Stimulated activated CD8-positive, alpha-beta memory T cell treated with anti-CD3 and anti-CD28 coated beads, Interleukin-12 subunit alpha, Interleukin-12 subunit beta, amount 100 ng/mL, for 24 hours (primary cell): Measurements from ENCODE around the gene RAD51B.
A peak's percentile ranks its signal among the peaks of the same experiment; 100 is the strongest.
"Not testable (repeated sequence)": the region's sequence is repeated elsewhere in the genome, so short reads cannot be mapped to it uniquely, and the experiment has no call there.

ENCODE experiments used
- DNase-seq: peaks from one replicate; pipeline ENCODE4 v3.0.0-alpha.2; 2020; ENCODE audit errors: extremely low read depth

Gene RAD51B

DNA sequence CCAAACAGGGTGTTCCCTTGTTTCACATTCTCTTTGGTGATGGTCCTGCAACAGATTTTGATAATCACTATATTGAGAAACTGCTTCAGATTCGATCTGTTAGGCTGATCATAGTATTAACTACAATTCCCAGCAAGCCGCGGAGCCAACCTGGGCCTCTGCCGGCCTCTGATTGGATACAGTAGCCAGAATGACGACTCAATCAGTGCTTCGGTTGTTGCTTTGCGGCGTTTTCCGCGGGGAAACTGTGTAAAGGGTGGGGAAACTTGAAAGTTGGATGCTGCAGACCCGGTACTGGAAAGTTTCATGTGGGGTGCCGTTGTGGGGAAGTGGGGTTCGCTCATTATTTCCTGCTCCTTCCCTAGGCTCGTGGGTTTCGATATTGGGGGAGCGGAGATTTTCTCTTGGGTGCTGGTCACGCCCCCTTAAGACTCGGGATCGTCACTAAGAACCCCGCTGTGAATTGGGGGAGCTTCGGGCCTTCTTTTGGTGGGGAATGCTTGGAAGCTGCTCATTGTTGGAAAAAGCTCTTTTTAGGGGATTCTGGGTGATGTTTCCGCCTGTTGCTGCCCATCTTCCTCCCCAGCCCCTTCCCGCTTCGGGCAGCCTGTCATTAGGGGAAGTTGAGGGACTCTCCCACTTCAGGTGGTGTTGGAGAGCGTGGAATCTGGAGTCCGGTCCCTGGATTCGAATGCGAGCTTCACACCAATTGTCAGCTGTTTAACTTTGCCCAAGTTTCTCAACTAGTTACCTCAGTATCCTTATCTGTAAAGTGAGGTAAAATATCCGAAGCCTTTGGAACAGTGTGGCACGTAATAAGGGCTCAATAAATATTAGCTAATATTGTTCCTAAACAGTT is at the start of gene RAD51B:
Gene RAD51B, plus strand, starts transcription at position 217 of the 859 bp plus-strand sequence.
- DNase-seq = peak; percentile 58

- no peak for DNase-seq
Measured at GRCh38 chr14:67773844-67774377, 45.7 kb upstream of the RAD51B start.

- no peak for DNase-seq
Measured at GRCh38 chr14:67776653-67777322, 42.8 kb upstream of the RAD51B start.

- no peak for DNase-seq
Measured at GRCh38 chr14:67778792-67779191, 40.8 kb upstream of the RAD51B start.

- no peak for DNase-seq
Measured at GRCh38 chr14:67782090-67782489, 37.5 kb upstream of the RAD51B start.

DNA sequence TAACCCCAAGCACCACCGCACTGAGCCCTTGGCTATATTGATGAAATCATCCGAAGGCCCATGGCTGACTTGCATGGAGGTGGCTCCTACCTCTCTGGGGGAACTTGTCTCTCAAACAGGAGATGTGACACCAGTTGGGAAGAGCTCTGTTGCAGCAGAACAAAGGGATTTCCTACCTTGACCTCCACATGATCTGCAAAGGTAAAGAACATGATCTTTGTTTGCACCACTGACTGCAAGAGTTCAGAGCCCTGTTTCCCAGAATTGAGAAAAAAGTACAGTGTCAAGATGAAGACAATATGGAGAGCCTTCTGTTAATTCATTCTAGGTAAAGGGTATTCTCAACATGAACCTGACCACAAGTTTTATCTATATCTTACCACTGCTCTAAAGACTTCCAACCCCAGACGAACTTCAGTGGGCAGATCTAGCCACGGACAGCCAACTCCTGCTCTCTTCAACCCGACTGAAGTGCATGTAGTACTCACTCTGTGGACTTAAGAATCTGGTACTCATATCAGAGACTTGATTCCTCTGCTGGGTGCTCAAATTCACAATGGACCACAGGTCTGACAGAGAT is 35.2 kb upstream of the RAD51B start:
- DNase-seq = no peak

- DNase-seq = no peak
Measured at GRCh38 chr14:67785270-67786109, 34.1 kb upstream of the RAD51B start.

- no peak for DNase-seq
Measured at GRCh38 chr14:67787673-67788072, 31.9 kb upstream of the RAD51B start.

- no peak for DNase-seq
Measured at GRCh38 chr14:67798731-67799130, 20.8 kb upstream of the RAD51B start.

- DNase-seq = no peak
Measured at GRCh38 chr14:67800743-67801142, 18.8 kb upstream of the RAD51B start.

DNA sequence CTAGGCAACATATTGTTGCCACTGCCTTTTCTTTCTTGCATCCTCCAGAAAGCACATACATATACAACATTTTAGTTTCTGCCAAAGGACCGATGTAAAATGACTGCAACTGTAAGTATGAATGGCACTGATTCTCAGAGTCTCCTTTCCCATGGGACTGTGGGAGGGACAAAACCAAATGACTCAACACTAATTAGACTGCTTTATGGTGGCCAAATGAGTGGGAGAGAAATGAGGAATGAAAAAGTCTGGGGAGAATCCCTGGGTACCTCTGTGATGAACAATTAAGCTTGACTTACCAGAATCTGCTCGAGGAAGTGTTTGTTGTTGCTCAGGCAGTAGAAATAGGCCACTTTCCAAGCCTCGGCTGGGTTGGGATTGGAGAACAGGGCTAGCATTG is 13.3 kb upstream of the RAD51B start:
- no peak for DNase-seq

GRCh38 chr14:67814821-67815220 is 4.8 kb upstream of the RAD51B start:
- no peak for DNase-seq

- DNase-seq = no peak
Measured at GRCh38 chr14:67815573-67816225, 3.9 kb upstream of the RAD51B start.

DNA sequence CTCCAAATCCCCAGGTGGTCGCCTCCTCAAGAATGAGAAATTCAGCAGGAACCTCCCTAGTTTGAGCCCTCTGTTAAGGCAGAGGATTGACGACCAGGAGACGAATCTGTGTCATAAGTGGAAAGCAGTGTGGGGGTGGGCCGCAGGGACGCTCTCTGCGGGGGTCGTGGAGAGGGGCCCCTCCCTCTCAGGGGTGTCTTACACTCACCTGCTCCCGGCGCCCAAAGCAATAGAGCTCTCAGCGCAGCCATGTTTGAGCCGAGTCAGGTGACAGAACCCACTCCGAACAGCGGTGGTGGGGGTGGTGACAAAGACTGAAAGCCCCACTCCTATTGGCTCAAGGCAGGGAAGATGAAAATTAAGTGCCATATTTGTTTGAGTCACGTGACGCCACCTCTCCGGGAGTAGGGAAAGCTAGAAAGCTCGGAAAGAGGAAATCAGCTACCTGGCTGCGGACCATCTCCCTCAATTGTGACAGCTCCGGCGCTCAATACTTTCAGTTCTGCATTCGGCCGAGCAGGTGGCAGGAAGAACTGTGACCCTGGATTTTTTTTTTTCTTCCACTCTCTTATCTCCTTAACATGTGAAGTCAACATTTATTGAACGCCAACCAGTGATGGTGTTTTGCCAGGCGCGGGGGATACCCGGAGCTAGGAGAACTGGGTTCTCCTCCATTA is 3.1 kb upstream of the RAD51B start, which contains the start of gene ZFYVE26:
Gene ZFYVE26, minus strand, starts transcription at position 265 of the 677 bp plus-strand sequence. CDS start 627 bp downstream, outside the sequence.
- peak; percentile 74 for DNase-seq

- DNase-seq = no peak
Measured at GRCh38 chr14:67817750-67818438, 1.7 kb upstream of the RAD51B start.

- not testable (repeated sequence) for DNase-seq
Measured at GRCh38 chr14:67818476-67818875, 1.1 kb upstream of the RAD51B start.

- no peak for DNase-seq
Measured at GRCh38 chr14:67820428-67820971, 921 bp downstream of the RAD51B start.

DNA sequence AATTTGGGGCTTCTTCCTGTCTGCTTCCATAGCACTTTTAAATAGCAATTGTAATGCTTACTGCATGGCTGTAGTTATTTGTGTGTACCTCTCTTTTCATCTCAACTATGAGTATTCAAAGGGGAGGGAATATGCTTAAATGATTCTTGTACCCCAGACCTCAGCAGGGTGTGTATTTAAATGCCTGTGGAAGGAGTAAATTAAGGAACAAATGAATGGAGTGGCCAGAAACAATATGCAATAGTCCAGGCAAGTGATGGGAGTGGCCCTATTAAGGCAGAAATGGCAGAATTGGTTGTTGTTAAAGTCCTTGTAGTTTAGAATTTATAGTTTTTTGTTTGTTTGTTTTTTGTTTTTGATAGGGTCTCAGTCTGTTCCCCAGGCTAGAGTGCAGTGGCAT is 1.5 kb downstream of the RAD51B start:
- DNase-seq = no peak

- no peak for DNase-seq
Measured at GRCh38 chr14:67831113-67831512, 11.5 kb downstream of the RAD51B start.
